Esophagus squamous epithelium (tissue), 4 donors: ENCODE results near the gene MAP3K7.

ENCODE experiments used
- POLR2A ChIP-seq, 4 donors: fragments of 450-650 bp; IDR thresholded peaks; one replicate each; pipeline ENCODE4 v1.6.1; 2017; ENCODE audit warnings: antibody characterized with exemption in 4 of 4, mild to moderate bottlenecking in 4 of 4, moderate library complexity in 3 of 4
- TF ChIP-seq, protein P1 (sequence below), 6 experiments: fragments of 450-650 bp in 4 of 6; fragments of 200-600 bp in 2 of 6; sonication (generic) in 2 of 6; IDR thresholded peaks; one replicate each; pipeline ENCODE4 v1.5.1; 2016 to 2019; ENCODE audit warnings: antibody characterized with exemption in 6 of 6, mild to moderate bottlenecking in 4 of 6, moderate library complexity in 4 of 6

GRCh38 chr6:90584636-90585255, 2.1 kb downstream of the MAP3K7 start:
- TF ChIP-seq, protein P1, sequence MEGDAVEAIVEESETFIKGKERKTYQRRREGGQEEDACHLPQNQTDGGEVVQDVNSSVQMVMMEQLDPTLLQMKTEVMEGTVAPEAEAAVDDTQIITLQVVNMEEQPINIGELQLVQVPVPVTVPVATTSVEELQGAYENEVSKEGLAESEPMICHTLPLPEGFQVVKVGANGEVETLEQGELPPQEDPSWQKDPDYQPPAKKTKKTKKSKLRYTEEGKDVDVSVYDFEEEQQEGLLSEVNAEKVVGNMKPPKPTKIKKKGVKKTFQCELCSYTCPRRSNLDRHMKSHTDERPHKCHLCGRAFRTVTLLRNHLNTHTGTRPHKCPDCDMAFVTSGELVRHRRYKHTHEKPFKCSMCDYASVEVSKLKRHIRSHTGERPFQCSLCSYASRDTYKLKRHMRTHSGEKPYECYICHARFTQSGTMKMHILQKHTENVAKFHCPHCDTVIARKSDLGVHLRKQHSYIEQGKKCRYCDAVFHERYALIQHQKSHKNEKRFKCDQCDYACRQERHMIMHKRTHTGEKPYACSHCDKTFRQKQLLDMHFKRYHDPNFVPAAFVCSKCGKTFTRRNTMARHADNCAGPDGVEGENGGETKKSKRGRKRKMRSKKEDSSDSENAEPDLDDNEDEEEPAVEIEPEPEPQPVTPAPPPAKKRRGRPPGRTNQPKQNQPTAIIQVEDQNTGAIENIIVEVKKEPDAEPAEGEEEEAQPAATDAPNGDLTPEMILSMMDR (IDR thresholded peaks at IDR 0.05), result no peak
- no peak for TF ChIP-seq POLR2A (IDR thresholded peaks at IDR 0.05)
